ENCODE results near the gene TINCR. TPM values are rescaled to one million over a fixed set of nuclear protein-coding genes. Genes with fewer than 3 reads are reported as not detected.

The TINCR gene
- total RNA-seq, 2 experiments from 2014 or later: 0.74 to 1.6 TPM

- peaks cover 13% of the 10 kb centered on the region for H3K4me1 Mint-ChIP-seq (ENCODE audit: low read depth)
Measured at GRCh38 chr19:5603626-5604025, 35.9 kb upstream of the TINCR start.

GRCh38 chr19:5600797-5601196 lies 33.0 kb upstream of the TINCR start:
- H3K27me3 ChIP-seq (ENCODE audit: control insufficient read depth in 1 of 2, insufficient read depth in 2 of 2, low read length in 2 of 2): no peaks in the 10 kb centered on the region
- no peak for ATAC-seq (ENCODE audit: poor library complexity)
- intact Hi-C loops (cut with DNase I, micrococcal nuclease): no loop called here
- H3K4me1 ChIP-seq (ENCODE audit: insufficient read depth, low read length): no peaks in the 10 kb centered on the region
- Mint-ChIP-seq H3K27me3 (no peaks in the 10 kb centered on the region), H3K9me3 (no peaks in the 10 kb centered on the region), H3K4me3 (no peak overlapping the region), H3K27ac (no peak overlapping the region), H3K4me1 (ENCODE audit: low read depth) (peaks cover 4% of the 10 kb centered on the region), H3K36me3 (ENCODE audit: low read depth) (peaks cover 96% of the 10 kb centered on the region)
- H3K4me3 ChIP-seq (ENCODE audit: low read length): no peak overlapping the region
- ChIA-PET CTCF (no interaction called here), POLR2A (no interaction called here)
- H3K27ac ChIP-seq (ENCODE audit: low read depth in 1 of 2, low read length in 2 of 2): no peak overlapping the region
- no peak for TF ChIP-seq CTCF (IDR thresholded peaks at IDR 0.05)
- no peaks in the 10 kb centered on the region for H3K9me3 ChIP-seq (ENCODE audit: control insufficient read depth in 1 of 2, insufficient read depth in 1 of 2, low read length in 2 of 2)
- no peak for DNase-seq
- peaks cover 93% of the 10 kb centered on the region for H3K36me3 ChIP-seq (ENCODE audit: insufficient read depth, low read length)

More at GRCh38 chr19:5603626-5604025, 35.9 kb upstream of the TINCR start:
- no peaks in the 10 kb centered on the region for H3K27me3 Mint-ChIP-seq
- H3K36me3 ChIP-seq (ENCODE audit: insufficient read depth, low read length): peaks cover 91% of the 10 kb centered on the region
- peaks cover 95% of the 10 kb centered on the region for H3K36me3 Mint-ChIP-seq (ENCODE audit: low read depth)
- ATAC-seq (ENCODE audit: poor library complexity): no peak
- intact Hi-C loops (cut with DNase I, micrococcal nuclease): no loop called here
- H3K4me3 Mint-ChIP-seq: no peak overlapping the region
- POLR2A ChIA-PET: no interaction called here
- DNase-seq: no peak
- H3K27ac ChIP-seq (ENCODE audit: low read depth in 1 of 2, low read length in 2 of 2): no peak overlapping the region
- no peak overlapping the region for H3K27ac Mint-ChIP-seq
- CTCF ChIA-PET: no interaction called here
- H3K27me3 ChIP-seq (ENCODE audit: control insufficient read depth in 1 of 2, insufficient read depth in 2 of 2, low read length in 2 of 2): no peaks in the 10 kb centered on the region
- H3K9me3 ChIP-seq (ENCODE audit: control insufficient read depth in 1 of 2, insufficient read depth in 1 of 2, low read length in 2 of 2): no peaks in the 10 kb centered on the region
- H3K4me1 ChIP-seq (ENCODE audit: insufficient read depth, low read length): no peaks in the 10 kb centered on the region
- H3K9me3 Mint-ChIP-seq: no peaks in the 10 kb centered on the region
- H3K4me3 ChIP-seq (ENCODE audit: low read length): no peak overlapping the region
- TF ChIP-seq CTCF (IDR thresholded peaks at IDR 0.05): no peak

GRCh38 chr19:5595745-5596144 lies 28.0 kb upstream of the TINCR start:
- Mint-ChIP-seq H3K9me3 (no peaks in the 10 kb centered on the region), H3K27ac (no peak overlapping the region)
- POLR2A ChIA-PET: interaction anchor here (1.2 kb wide), 1 partner anchor 10 kb away, joined by 3 read pairs; no protein-coding TSS in a partner anchor

More at GRCh38 chr19:5595745-5596144, 28.0 kb upstream of the TINCR start:
- no peak overlapping the region for H3K27ac ChIP-seq (ENCODE audit: low read depth in 1 of 2, low read length in 2 of 2)
- H3K27me3 Mint-ChIP-seq: no peaks in the 10 kb centered on the region
- peaks cover 97% of the 10 kb centered on the region for H3K36me3 ChIP-seq (ENCODE audit: insufficient read depth, low read length)
- no peak overlapping the region for H3K4me3 ChIP-seq (ENCODE audit: low read length)
- H3K4me1 Mint-ChIP-seq (ENCODE audit: low read depth): peaks cover 5% of the 10 kb centered on the region
- intact Hi-C loops (cut with DNase I, micrococcal nuclease): no loop called here
- no peak for ATAC-seq (ENCODE audit: poor library complexity)
- CTCF ChIA-PET: no interaction called here
- no peak for TF ChIP-seq CTCF (IDR thresholded peaks at IDR 0.05)
- H3K36me3 Mint-ChIP-seq (ENCODE audit: low read depth): peaks cover 97% of the 10 kb centered on the region
- no peak for DNase-seq
- H3K4me1 ChIP-seq (ENCODE audit: insufficient read depth, low read length): no peaks in the 10 kb centered on the region
- H3K4me3 Mint-ChIP-seq: no peak overlapping the region
- no peaks in the 10 kb centered on the region for H3K27me3 ChIP-seq (ENCODE audit: control insufficient read depth in 1 of 2, insufficient read depth in 2 of 2, low read length in 2 of 2)
- no peaks in the 10 kb centered on the region for H3K9me3 ChIP-seq (ENCODE audit: control insufficient read depth in 1 of 2, insufficient read depth in 1 of 2, low read length in 2 of 2)

Data from CD4-positive, alpha-beta T cell (primary cell).